Measurements from ENCODE around the gene FCHO2. TPM values are rescaled to one million over a fixed set of nuclear protein-coding genes. Genes with fewer than 3 reads are reported as not detected.

Gene FCHO2
- total RNA-seq, 1 experiment from 2014 or later, result 14.9 TPM

- TF ChIP-seq ZSCAN18 (CRISPR knock-in tag; IDR thresholded peaks at IDR 0.05) (no peak), MLX (CRISPR knock-in tag; IDR thresholded peaks at IDR 0.05) (no peak), JAZF1 (CRISPR knock-in tag; IDR thresholded peaks at IDR 0.05) (no peak), ATF2 (CRISPR knock-in tag; IDR thresholded peaks at IDR 0.05; ENCODE audit: borderline replicate concordance, low read depth) (no peak), ZNF219 (CRISPR knock-in tag; IDR thresholded peaks at IDR 0.05; ENCODE audit: borderline replicate concordance) (peak; percentile 86; the same call in 1 of the 2 replicates), NFE2L1 (CRISPR knock-in tag; IDR thresholded peaks at IDR 0.05) (no peak), CTCF (IDR thresholded peaks at IDR 0.05) (no peak), ZNF317 (CRISPR knock-in tag; IDR thresholded peaks at IDR 0.05; ENCODE audit: borderline replicate concordance, low read depth) (no peak), E2F4 (CRISPR knock-in tag; IDR thresholded peaks at IDR 0.05; ENCODE audit: borderline replicate concordance, low read depth) (no peak), TEAD1 (CRISPR knock-in tag; IDR thresholded peaks at IDR 0.05) (no peak), SOX15 (CRISPR knock-in tag; IDR thresholded peaks at IDR 0.05) (no peak), GABPB1 (CRISPR knock-in tag; IDR thresholded peaks at IDR 0.05) (no peak)
Measured at GRCh38 chr5:73119451-73120157, 163.8 kb downstream of the FCHO2 start (continued).

- Mint-ChIP-seq H3K4me1 (peaks cover 31% of the 10 kb centered on the region), H3K9me3 (peaks cover 5% of the 10 kb centered on the region), H3K27me3 (ENCODE audit: low read depth) (peaks cover 68% of the 10 kb centered on the region), H3K36me3 (no peaks in the 10 kb centered on the region), H3K27ac (no peak within 1 kb of the TSS), H3K4me3 (peak within 1 kb of the TSS; percentile 79)
- ChIA-PET POLR2A (no interaction called here), CTCF (interaction anchor here (1.0 to 3.2 kb wide), 6 partner anchors 15 to 165 kb away, joined by 5 to 18 read pairs (median 8); partner anchors contain the start of gene FCHO2)
- DNase-seq (ENCODE audit: low spot score), result peak; percentile 73
- peak; percentile 81 for ATAC-seq
- TF ChIP-seq ZNF121 (CRISPR knock-in tag; IDR thresholded peaks at IDR 0.05), result peak; percentile 64
- 0 out of 2 replicates have a peak, but pooled peaks have one; percentile 54 for TF ChIP-seq ZNF232 (CRISPR knock-in tag; IDR thresholded peaks at IDR 0.05)
- TF ChIP-seq FOXP1 (CRISPR knock-in tag; IDR thresholded peaks at IDR 0.05; ENCODE audit: borderline replicate concordance), result peak; percentile 61; the same call in 1 of the 2 replicates
- no peak for TF ChIP-seq GABPB1 (CRISPR knock-in tag; IDR thresholded peaks at IDR 0.05)
- TF ChIP-seq KAT7 (CRISPR knock-in tag; IDR thresholded peaks at IDR 0.05; ENCODE audit: borderline replicate concordance), result peak; percentile 67; the same call in 1 of the 2 replicates
- TF ChIP-seq SP1 (CRISPR knock-in tag; conservative IDR thresholded peaks at IDR 0.05), result peak; percentile 49; the same call in 1 of the 2 replicates
- TF ChIP-seq MYBL2 (CRISPR knock-in tag; IDR thresholded peaks at IDR 0.05), result no peak
- no peak for TF ChIP-seq NR3C1 (CRISPR knock-in tag; conservative IDR thresholded peaks at IDR 0.05; ENCODE audit: low read depth)
- peak; percentile 33; the same call in 1 of the 2 replicates for TF ChIP-seq ARID4B (CRISPR knock-in tag; IDR thresholded peaks at IDR 0.05; ENCODE audit: borderline replicate concordance)
- TF ChIP-seq SMAD3 (CRISPR knock-in tag; IDR thresholded peaks at IDR 0.05; ENCODE audit: borderline replicate concordance), result no peak
- peak; percentile 25; the same call in 1 of the 2 replicates for TF ChIP-seq FOXK1 (CRISPR knock-in tag; IDR thresholded peaks at IDR 0.05)
Measured at GRCh38 chr5:73120222-73121118, 164.6 kb downstream of the FCHO2 start, which contains the start of gene TMEM171. TSS of gene TMEM171 (plus strand) at chr5:73120575. CDS start at chr5:73123374, 2,799 bp downstream.
